Activated T-helper 2 cell treated with anti-CD3 and anti-CD28 coated beads, Interferon-gamma antibody, Interleukin-2, Interleukin-4, amounts not matched to agents 10 μg/mL and 5 μg/mL and 100 μg/mL, durations not matched to agents 14 hours and 24 hours and 36 hours (primary cell): ENCODE results near the gene TBL1X. TPM values are rescaled to one million over a fixed set of nuclear protein-coding genes. Genes with fewer than 3 reads are reported as not detected.
"Not testable (repeated sequence)": the region's sequence is repeated elsewhere in the genome, so short reads cannot be mapped to it uniquely, and the experiment has no call there.

Source experiments
- DNase-seq: peaks from one replicate; pipeline ENCODE4 v3.0.0; 2021; ENCODE audit warnings: low spot score
- H3K27ac Mint-ChIP-seq: one replicate; pipeline ENCODE4 v1.8.0; 2021; ENCODE audit warnings: mixed read lengths
- H3K27me3 Mint-ChIP-seq: one replicate; pipeline ENCODE4 v1.8.0; 2021; ENCODE audit warnings: low read depth, mixed read lengths
- H3K36me3 Mint-ChIP-seq: one replicate; pipeline ENCODE4 v1.8.0; 2021; ENCODE audit warnings: low read depth, mixed read lengths
- H3K4me1 Mint-ChIP-seq: one replicate; pipeline ENCODE4 v1.8.0; 2021; ENCODE audit warnings: low read depth, mixed read lengths
- H3K4me3 Mint-ChIP-seq: one replicate; pipeline ENCODE4 v1.8.0; 2021; ENCODE audit warnings: low read depth, mild to moderate bottlenecking, moderate library complexity, mixed read lengths
- H3K9me3 Mint-ChIP-seq: one replicate; pipeline ENCODE4 v1.8.0; 2021; ENCODE audit warnings: mixed read lengths
- intact Hi-C: fragments of 100-400 bp; cut with micrococcal nuclease; formaldehyde crosslinking; loops from one replicate; pipeline ENCODE4 v1.15.1; 2023
- total RNA-seq: library from RNA; stranded (reverse); gene quantifications from 2 replicates; pipeline ENCODE4 v1.2.3, GENCODE V29; 2022

Gene TBL1X
- total RNA-seq, 1 donor from 2014 or later: 53.2 TPM

DNA sequence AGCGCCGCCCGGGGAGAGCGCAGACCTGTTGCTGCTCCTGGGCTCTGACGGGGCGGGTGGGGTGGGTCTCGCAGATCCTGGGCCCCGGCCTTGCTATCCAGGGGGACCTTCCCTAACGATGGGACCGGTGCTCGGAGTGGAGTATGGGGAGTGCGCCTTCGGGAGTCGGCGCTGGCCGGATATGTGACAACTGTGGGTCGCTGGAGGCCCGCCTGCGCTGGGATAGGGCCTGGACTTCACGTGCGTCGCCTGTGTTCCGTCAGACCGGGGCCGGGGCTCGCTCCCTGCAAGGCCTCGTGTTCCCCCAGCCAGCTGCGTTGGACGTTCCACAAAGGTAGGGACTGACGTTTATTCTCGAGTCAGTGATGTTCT lies 1.3 kb downstream of the TBL1X start:
- Mint-ChIP-seq H3K4me3 (peak overlapping the region; percentile 81), H3K27ac (peak overlapping the region; percentile 63), H3K36me3 (peaks cover 36% of the 10 kb centered on the region), H3K27me3 (no peaks in the 10 kb centered on the region), H3K9me3 (no peaks in the 10 kb centered on the region), H3K4me1 (peaks cover 32% of the 10 kb centered on the region)
- intact Hi-C loops: loop anchor here (10.0 kb wide), 4 partner anchors 69 to 491 kb away; no protein-coding TSS in a partner anchor
- DNase-seq: peak; percentile 16

- Mint-ChIP-seq H3K9me3 (no peaks in the 10 kb centered on the region), H3K27ac (peak overlapping the region; percentile 63), H3K27me3 (no peaks in the 10 kb centered on the region), H3K4me1 (peaks cover 30% of the 10 kb centered on the region), H3K4me3 (peak overlapping the region; percentile 81), H3K36me3 (peaks cover 41% of the 10 kb centered on the region)
- intact Hi-C loops: loop anchor here (10.0 kb wide), 4 partner anchors 68 to 492 kb away; no protein-coding TSS in a partner anchor
- DNase-seq: no peak
Observed at GRCh38 chrX:9466736-9467135, 1.9 kb downstream of the TBL1X start.

- intact Hi-C loops: loop anchor here (10.0 kb wide), 4 partner anchors 68 to 492 kb away; no protein-coding TSS in a partner anchor
- no peak overlapping the region for H3K27ac Mint-ChIP-seq
- no peaks in the 10 kb centered on the region for H3K9me3 Mint-ChIP-seq
- peaks cover 27% of the 10 kb centered on the region for H3K4me1 Mint-ChIP-seq
- H3K27me3 Mint-ChIP-seq: no peaks in the 10 kb centered on the region
- H3K4me3 Mint-ChIP-seq: peak overlapping the region; percentile 81
- peaks cover 41% of the 10 kb centered on the region for H3K36me3 Mint-ChIP-seq
- DNase-seq: no peak
Observed at GRCh38 chrX:9467146-9467545, 2.3 kb downstream of the TBL1X start.

GRCh38 chrX:9467751-9468150 lies 2.9 kb downstream of the TBL1X start:
- no peaks in the 10 kb centered on the region for H3K9me3 Mint-ChIP-seq
- H3K27me3 Mint-ChIP-seq: no peaks in the 10 kb centered on the region
- intact Hi-C loops: loop anchor here (10.0 kb wide), 4 partner anchors 67 to 493 kb away; no protein-coding TSS in a partner anchor
- no peak for DNase-seq
- peak overlapping the region; percentile 81 for H3K4me3 Mint-ChIP-seq
- H3K36me3 Mint-ChIP-seq: peaks cover 41% of the 10 kb centered on the region
- no peak overlapping the region for H3K27ac Mint-ChIP-seq
- H3K4me1 Mint-ChIP-seq: peaks cover 21% of the 10 kb centered on the region

GRCh38 chrX:9471571-9471985 lies 6.7 kb downstream of the TBL1X start:
- no peak for DNase-seq
- no peak overlapping the region for H3K4me3 Mint-ChIP-seq
- no peaks in the 10 kb centered on the region for H3K27me3 Mint-ChIP-seq
- peaks cover 68% of the 10 kb centered on the region for H3K36me3 Mint-ChIP-seq
- no peaks in the 10 kb centered on the region for H3K9me3 Mint-ChIP-seq
- no peak overlapping the region for H3K27ac Mint-ChIP-seq
- intact Hi-C loops: no loop called here
- peaks cover 24% of the 10 kb centered on the region for H3K4me1 Mint-ChIP-seq

GRCh38 chrX:9473708-9474107 lies 8.8 kb downstream of the TBL1X start:
- peaks cover 70% of the 10 kb centered on the region for H3K36me3 Mint-ChIP-seq
- intact Hi-C loops: no loop called here
- no peaks in the 10 kb centered on the region for H3K27me3 Mint-ChIP-seq
- H3K4me3 Mint-ChIP-seq: no peak overlapping the region
- peaks cover 22% of the 10 kb centered on the region for H3K4me1 Mint-ChIP-seq
- no peak overlapping the region for H3K27ac Mint-ChIP-seq
- DNase-seq: no peak
- no peaks in the 10 kb centered on the region for H3K9me3 Mint-ChIP-seq

GRCh38 chrX:9475417-9475816 lies 10.6 kb downstream of the TBL1X start:
- intact Hi-C loops, H3K27ac Mint-ChIP-seq, DNase-seq, H3K9me3 Mint-ChIP-seq, H3K27me3 Mint-ChIP-seq, H3K4me3 Mint-ChIP-seq: not testable (repeated sequence)
- Mint-ChIP-seq H3K4me1 (peaks cover 19% of the 10 kb centered on the region), H3K36me3 (peaks cover 69% of the 10 kb centered on the region)

DNA sequence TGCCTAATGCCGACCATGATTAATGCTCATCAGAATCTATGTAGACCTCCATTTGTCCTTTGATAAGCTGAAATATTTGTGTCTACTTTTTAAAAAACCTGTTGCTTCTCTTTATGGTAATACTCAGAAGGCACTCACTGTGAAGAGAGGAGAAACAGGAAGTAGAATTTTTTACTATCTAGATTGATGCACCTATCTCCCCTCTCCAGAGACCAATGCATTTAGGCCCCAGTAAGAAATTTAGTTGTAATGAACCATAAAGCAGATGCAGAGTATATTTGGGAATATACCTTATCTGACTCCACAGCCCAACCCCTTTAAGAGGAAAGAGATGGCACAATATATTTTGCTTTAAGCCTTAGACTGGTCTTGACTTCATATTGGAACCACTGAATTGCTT lies 11.1 kb downstream of the TBL1X start:
- no peak overlapping the region for H3K4me3 Mint-ChIP-seq
- intact Hi-C loops: no loop called here
- H3K36me3 Mint-ChIP-seq: peaks cover 64% of the 10 kb centered on the region
- H3K9me3 Mint-ChIP-seq: no peaks in the 10 kb centered on the region
- no peak overlapping the region for H3K27ac Mint-ChIP-seq
- no peaks in the 10 kb centered on the region for H3K27me3 Mint-ChIP-seq
- DNase-seq: no peak
- peaks cover 18% of the 10 kb centered on the region for H3K4me1 Mint-ChIP-seq

DNA sequence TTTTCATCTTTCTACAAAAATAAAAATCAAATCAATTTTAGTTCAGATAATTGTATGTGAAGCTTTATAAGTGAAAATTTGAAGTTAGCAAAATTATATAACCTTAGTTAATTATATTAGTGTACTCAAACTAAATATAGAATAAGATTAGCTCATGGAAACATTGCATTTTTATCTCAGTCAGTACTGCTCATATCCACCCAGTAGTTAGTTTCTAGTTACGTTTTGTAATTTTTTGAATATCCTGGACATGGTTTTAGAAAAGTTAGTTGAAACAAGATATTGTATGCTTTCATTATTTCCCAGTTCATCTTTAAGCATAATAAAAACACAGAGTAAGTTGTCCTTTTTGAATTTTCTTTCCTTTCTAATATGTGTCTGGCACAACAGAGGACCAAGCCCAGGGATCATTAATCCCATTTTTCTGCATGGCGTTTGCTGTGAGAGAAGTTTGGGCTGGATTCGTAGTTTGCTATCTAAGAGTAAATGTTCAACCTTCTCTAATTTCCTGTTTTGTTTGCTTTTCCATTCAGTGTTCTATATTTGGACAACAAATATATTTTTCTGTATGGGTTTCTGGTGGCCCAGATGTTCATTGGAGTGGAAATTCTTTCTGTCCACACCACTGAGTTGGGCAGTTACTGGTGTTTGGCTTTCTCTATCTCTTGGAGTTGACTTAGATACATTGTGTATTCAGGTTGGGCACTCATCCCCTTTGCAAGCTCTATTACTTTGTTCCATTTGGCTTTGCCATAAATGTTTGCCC lies 12.1 kb downstream of the TBL1X start:
- H3K27ac Mint-ChIP-seq: no peak overlapping the region
- H3K27me3 Mint-ChIP-seq: no peaks in the 10 kb centered on the region

DNA sequence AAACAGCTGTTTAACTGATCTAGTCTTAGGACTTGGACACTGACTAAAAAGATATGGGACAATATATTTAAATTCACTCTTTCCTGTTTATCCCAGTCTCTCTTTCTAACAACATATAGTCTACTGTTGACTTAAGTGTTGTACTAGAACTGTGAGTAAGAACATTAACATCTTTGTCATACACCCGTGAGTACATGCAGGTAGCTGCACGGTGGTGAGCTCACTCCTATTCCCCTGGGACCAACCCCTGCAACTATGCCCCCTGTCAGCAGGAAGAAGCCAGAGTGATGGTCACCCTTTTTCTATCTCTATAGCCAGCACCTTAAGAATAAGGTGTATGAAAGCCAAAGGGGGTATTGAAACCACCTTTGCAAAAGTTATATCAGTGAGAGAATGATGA lies 17.6 kb downstream of the TBL1X start:
- no peak for DNase-seq
- Mint-ChIP-seq H3K36me3 (peaks cover 69% of the 10 kb centered on the region), H3K4me3 (no peak overlapping the region), H3K27me3 (no peaks in the 10 kb centered on the region), H3K27ac (no peak overlapping the region), H3K9me3 (no peaks in the 10 kb centered on the region), H3K4me1 (peaks cover 10% of the 10 kb centered on the region)
- intact Hi-C loops: no loop called here

More for the DNA sequence above, 12.1 kb downstream of the TBL1X start:
- H3K9me3 Mint-ChIP-seq: no peaks in the 10 kb centered on the region
- intact Hi-C loops: no loop called here
- H3K36me3 Mint-ChIP-seq: peaks cover 68% of the 10 kb centered on the region
- peaks cover 18% of the 10 kb centered on the region for H3K4me1 Mint-ChIP-seq
- no peak overlapping the region for H3K4me3 Mint-ChIP-seq
- DNase-seq: no peak

DNA sequence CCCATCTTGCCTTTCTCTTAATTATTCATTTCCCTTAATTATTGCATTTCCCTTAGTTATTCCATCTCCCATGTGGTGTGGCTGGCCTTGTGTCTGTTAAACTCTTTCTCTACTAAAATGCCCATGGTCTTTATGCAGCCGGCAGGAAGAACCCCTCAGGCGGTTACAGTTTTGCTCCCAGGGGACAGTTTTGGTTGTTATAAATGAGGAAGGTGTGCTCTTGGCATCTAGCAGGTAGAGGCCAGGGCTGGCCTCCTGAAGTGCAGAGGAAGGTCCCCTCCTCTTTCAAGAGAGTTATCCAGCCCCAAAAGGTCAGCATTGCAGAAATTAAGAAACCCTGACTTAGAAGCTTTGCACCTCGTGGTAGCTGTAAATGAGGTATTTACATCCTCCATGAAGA lies 18.0 kb downstream of the TBL1X start:
- no peaks in the 10 kb centered on the region for H3K9me3 Mint-ChIP-seq
- DNase-seq: no peak
- H3K27me3 Mint-ChIP-seq: no peaks in the 10 kb centered on the region
- peaks cover 69% of the 10 kb centered on the region for H3K36me3 Mint-ChIP-seq
- H3K27ac Mint-ChIP-seq: no peak overlapping the region
- peaks cover 10% of the 10 kb centered on the region for H3K4me1 Mint-ChIP-seq
- intact Hi-C loops: no loop called here
- no peak overlapping the region for H3K4me3 Mint-ChIP-seq

- Mint-ChIP-seq H3K9me3 (no peaks in the 10 kb centered on the region), H3K36me3 (peaks cover 71% of the 10 kb centered on the region), H3K27me3 (no peaks in the 10 kb centered on the region), H3K4me1 (peaks cover 10% of the 10 kb centered on the region), H3K4me3 (no peak overlapping the region), H3K27ac (no peak overlapping the region)
- DNase-seq: no peak
- intact Hi-C loops: no loop called here
Observed at GRCh38 chrX:9483376-9483775, 18.5 kb downstream of the TBL1X start.

DNA sequence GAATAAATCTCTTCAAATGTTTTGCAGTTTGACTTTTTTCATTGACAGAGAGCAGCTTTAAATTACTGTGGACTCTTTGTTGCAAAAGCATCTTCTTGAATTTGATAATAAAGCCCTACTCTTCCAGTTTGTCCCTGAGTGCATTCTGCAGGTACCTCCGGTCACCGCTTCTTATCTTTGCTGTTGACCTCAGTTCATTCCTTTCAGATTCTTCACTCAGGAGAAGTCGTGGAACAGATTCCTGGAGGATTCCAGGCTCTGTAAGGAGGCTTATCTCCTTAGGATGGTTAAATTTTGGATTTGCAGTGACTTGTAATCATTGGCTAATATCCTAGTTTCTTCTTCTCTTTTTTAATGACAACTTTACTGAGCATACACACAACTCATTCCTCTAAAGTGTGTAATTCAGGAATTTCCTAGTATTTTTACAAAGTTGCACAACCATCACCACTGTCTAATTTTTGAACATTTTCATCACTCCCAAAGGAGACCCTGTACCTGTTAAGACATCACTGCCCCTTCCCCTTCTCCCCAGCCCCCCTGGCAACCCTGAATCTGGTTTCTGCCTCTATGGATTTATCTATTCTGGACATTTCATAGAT lies 22.0 kb downstream of the TBL1X start:
- Mint-ChIP-seq H3K27me3 (no peaks in the 10 kb centered on the region), H3K36me3 (peaks cover 63% of the 10 kb centered on the region), H3K9me3 (no peaks in the 10 kb centered on the region), H3K4me3 (no peak overlapping the region), H3K27ac (no peak overlapping the region), H3K4me1 (peaks cover 9% of the 10 kb centered on the region)
- DNase-seq: no peak
- intact Hi-C loops: no loop called here
